Testis (tissue), 3 donors: Measurements from ENCODE around the gene SLC6A12. TPM values are rescaled to one million over a fixed set of nuclear protein-coding genes. Genes with fewer than 3 reads are reported as not detected.

Experiments used
- DNase-seq: peaks from one replicate; pipeline ENCODE4 v3.0.0-alpha.2; 2019
- H3K27ac ChIP-seq, 2 donors: fragments of 200-600 bp; sonication (generic); one replicate each; pipeline ENCODE4 v1.5.1; 2019
- H3K27me3 ChIP-seq: fragments of 200-600 bp; sonication (generic); one replicate; pipeline ENCODE4 v1.5.1; 2019
- H3K36me3 ChIP-seq: fragments of 200-600 bp; sonication (generic); one replicate; pipeline ENCODE4 v1.5.1; 2017; ENCODE audit warnings: low read depth; ENCODE audit errors: missing control alignments
- H3K4me1 ChIP-seq: fragments of 200-600 bp; sonication (generic); one replicate; pipeline ENCODE4 v1.5.1; 2019
- H3K4me3 ChIP-seq, 2 donors: fragments of 200-600 bp; sonication (generic); one replicate each; pipeline ENCODE4 v1.5.1; 2017 to 2019
- H3K9me3 ChIP-seq: fragments of 200-600 bp; sonication (generic); one replicate; pipeline ENCODE4 v1.5.1; 2017
- CTCF ChIP-seq, 3 experiments: fragments of 450-650 bp in 2 of 3; fragments of 200-600 bp in 1 of 3; sonication (generic) in 1 of 3; IDR thresholded peaks; one replicate each; pipeline ENCODE4 v1.5.1; 2016 to 2019; ENCODE audit warnings: antibody characterized with exemption in 3 of 3, mild to moderate bottlenecking in 2 of 3, moderate library complexity in 1 of 3
- POLR2A ChIP-seq: fragments of 450-650 bp; IDR thresholded peaks from one replicate; pipeline ENCODE4 v1.6.1; 2017; ENCODE audit warnings: antibody characterized with exemption, mild to moderate bottlenecking, moderate library complexity
- WGBS, 2 donors: methylation state at CpG; one replicate each; pipeline ENCODE4 v1.1.5; 2018; 5-methylcytosine and 5-hydroxymethylcytosine counted together
- intact Hi-C: fragments of 100-400 bp; cut with DNase I; formaldehyde crosslinking; loops from one replicate; pipeline ENCODE4 v1.15.1; 2023; ENCODE audit warnings: low total_unique reads
- polyA plus RNA-seq: library from polyadenylated mRNA; stranded (reverse); fragments of 350-450 nt; fragmentation: Illumina TruSeq; extraction: RNeasy Lipid Tissue Mini Kit (QIAGEN cat#74804); gene quantifications from one replicate; pipeline ENCODE4 v1.2.3, GENCODE V29; 2014; ENCODE audit warnings: low read depth, low replicate concordance; ENCODE audit not compliant: insufficient read depth
- total RNA-seq, 2 donors: library from RNA; depleted of rRNA; stranded (reverse); fragments of >200 nt; gene quantifications; one replicate each; pipeline ENCODE4 v1.2.3, GENCODE V29; 2016

The SLC6A12 gene
- total and polyA plus RNA-seq, 3 donors from 2014 or later: 3.8 to 12.5 (median 6.4) TPM

- H3K36me3 ChIP-seq: no peaks in the 10 kb centered on the region
- DNase-seq: no peak
- H3K27ac ChIP-seq: no peak overlapping the region
- TF ChIP-seq POLR2A (no peak), CTCF (IDR thresholded peaks at IDR 0.05) (no peak)
- no peaks in the 10 kb centered on the region for H3K9me3 ChIP-seq
- 92 to 100% methylated on average over 4 to 6 of the region's 6 CpGs for WGBS, 2 donors
- intact Hi-C loops: no loop called here
- H3K4me3 ChIP-seq: no peak overlapping the region
- no peaks in the 10 kb centered on the region for H3K4me1 ChIP-seq
- no peaks in the 10 kb centered on the region for H3K27me3 ChIP-seq
Observed at GRCh38 chr12:215116-215515, 1.2 kb upstream of the SLC6A12 start.

- TF ChIP-seq POLR2A (no peak), CTCF (IDR thresholded peaks at IDR 0.05) (no peak)
- intact Hi-C loops: no loop called here
- 49 to 50% methylated on average over 12 of the region's 12 CpGs for WGBS, 2 donors
- H3K27ac ChIP-seq: no peak overlapping the region
- DNase-seq: no peak
- no peaks in the 10 kb centered on the region for H3K36me3 ChIP-seq
- no peaks in the 10 kb centered on the region for H3K27me3 ChIP-seq
- no peak overlapping the region for H3K4me3 ChIP-seq
- no peaks in the 10 kb centered on the region for H3K9me3 ChIP-seq
- H3K4me1 ChIP-seq: no peaks in the 10 kb centered on the region
Observed at GRCh38 chr12:213527-213932, 427 bp downstream of the SLC6A12 start.

GRCh38 chr12:212715-213526, 1.0 kb downstream of the SLC6A12 start:
- Histone ChIP-seq H3K4me1 (no peaks in the 10 kb centered on the region), H3K36me3 (no peaks in the 10 kb centered on the region), H3K4me3 (no peak overlapping the region), H3K27me3 (no peaks in the 10 kb centered on the region), H3K27ac (no peak overlapping the region), H3K9me3 (no peaks in the 10 kb centered on the region)
- WGBS, 2 donors: 55 to 59% methylated on average over 16 to 22 of the region's 22 CpGs
- TF ChIP-seq POLR2A (no peak), CTCF (IDR thresholded peaks at IDR 0.05) (no peak)
- peak; percentile 59 for DNase-seq
- intact Hi-C loops: no loop called here

- Histone ChIP-seq H3K27me3 (no peaks in the 10 kb centered on the region), H3K9me3 (no peaks in the 10 kb centered on the region), H3K27ac (no peak overlapping the region), H3K36me3 (no peaks in the 10 kb centered on the region), H3K4me3 (no peak overlapping the region), H3K4me1 (no peaks in the 10 kb centered on the region)
- intact Hi-C loops: no loop called here
- WGBS, 2 donors: 73 to 74% methylated on average over 8 of the region's 8 CpGs
- TF ChIP-seq POLR2A (no peak), CTCF (IDR thresholded peaks at IDR 0.05) (no peak)
- no peak for DNase-seq
Observed at GRCh38 chr12:212415-212714, 1.6 kb downstream of the SLC6A12 start.
